ENCODE data around the gene TIMP3. TPM values are rescaled to one million over a fixed set of nuclear protein-coding genes. Genes with fewer than 3 reads are reported as not detected.

The TIMP3 gene
- total RNA-seq, 1 experiment from 2014 or later = 0.87 TPM

- H2BK5ac ChIP-seq (ENCODE audit: insufficient read length, low read length) = no peak overlapping the region
- no peaks in the 10 kb centered on the region for H3K27me3 ChIP-seq (ENCODE audit: insufficient read depth, low read length)
- no peaks in the 10 kb centered on the region for H3K79me1 ChIP-seq (ENCODE audit: insufficient read depth, low read depth, low read length, poor library complexity, severe bottlenecking)
- Mint-ChIP-seq H3K4me3 (no peak overlapping the region), H3K27me3 (ENCODE audit: low read depth) (no peaks in the 10 kb centered on the region), H3K4me1 (peaks cover 2 to 11% of the 10 kb centered on the region in 2 experiments; a peak in 3 of 4 replicates), H3K9me3 (no peaks in the 10 kb centered on the region), H3K27ac (no peak overlapping the region), H3K36me3 (ENCODE audit: insufficient read depth in 1 of 3, low read depth in 3 of 3) (peaks cover 0 to 13% (median 5%) of the 10 kb centered on the region in 3 experiments; a peak in 4 of 7 replicates)
- no peak overlapping the region for H4K91ac ChIP-seq (ENCODE audit: insufficient read length, low read depth, low read length)
- no peak overlapping the region for H3K4ac ChIP-seq (ENCODE audit: low read depth, low read length)
- no peak overlapping the region for H3K9ac ChIP-seq (ENCODE audit: extremely low read depth, insufficient read length, low read length)
- H3K4me1 ChIP-seq (ENCODE audit: insufficient read depth, low read length) = no peaks in the 10 kb centered on the region
- H2BK12ac ChIP-seq (ENCODE audit: insufficient read length, low read depth, low read length) = no peak overlapping the region
- no peak overlapping the region for H4K5ac ChIP-seq (ENCODE audit: insufficient read length, low read depth, low read length)
- no peak overlapping the region for H3K4me2 ChIP-seq (ENCODE audit: insufficient read depth, insufficient read length, low read length)
- H2BK15ac ChIP-seq (ENCODE audit: low read depth, low read length) = no peak overlapping the region
- H2BK20ac ChIP-seq (ENCODE audit: low read depth, low read length, poor library complexity, severe bottlenecking) = no peak overlapping the region
- H3T11ph ChIP-seq (ENCODE audit: low read length) = no peak overlapping the region
- no peak overlapping the region for H2AFZ ChIP-seq (ENCODE audit: low read length)
- no peak overlapping the region for H3K18ac ChIP-seq (ENCODE audit: insufficient read length, low read depth, low read length)
- DNase-seq = no peak
- no peak overlapping the region for H2BK120ac ChIP-seq (ENCODE audit: low read depth, low read length, poor library complexity, severe bottlenecking)
- no peak overlapping the region for H3K56ac ChIP-seq (ENCODE audit: insufficient read length, low read depth, low read length)
- no peaks in the 10 kb centered on the region for H3K23me2 ChIP-seq (ENCODE audit: insufficient read length, low read depth, low read length, poor library complexity, severe bottlenecking)
- no peak overlapping the region for H3K14ac ChIP-seq (ENCODE audit: insufficient read depth, low read length)
- H4K20me1 ChIP-seq (ENCODE audit: control insufficient read depth, insufficient read depth, insufficient read length) = no peaks in the 10 kb centered on the region
- no peak for TF ChIP-seq CTCF (conservative IDR thresholded peaks at IDR 0.05)
- no peak overlapping the region for H3K23ac ChIP-seq (ENCODE audit: insufficient read length, low read depth, low read length)
- no peak overlapping the region for H3K27ac ChIP-seq (ENCODE audit: insufficient read length, low read depth, low read length)
- H2AK5ac ChIP-seq (ENCODE audit: insufficient read length, low read length) = no peak overlapping the region
- no peaks in the 10 kb centered on the region for H3K9me3 ChIP-seq (ENCODE audit: control insufficient read depth, low read depth, low read length)
- no peaks in the 10 kb centered on the region for H3K79me2 ChIP-seq (ENCODE audit: insufficient read depth, low read length)
- no peak overlapping the region for H4K8ac ChIP-seq (replicated peaks; ENCODE audit: insufficient read length, low read depth, low read length)
- WGBS (ENCODE audit: extremely low coverage, insufficient read length, low lambda C conversion rate) = no CpG with 5 or more reads among the region's 1 CpG
Measured at GRCh38 chr22:32879550-32879949, 78.0 kb downstream of the TIMP3 start.
